Femur (tissue), 1 donor: Measurements from ENCODE around the gene ARSK.
"Not testable (repeated sequence)": the region's sequence is repeated elsewhere in the genome, so short reads cannot be mapped to it uniquely, and the experiment has no call there.

Experiments
- DNase-seq: peaks from one replicate; pipeline ENCODE4 v3.0.0-alpha.2; 2017

Gene ARSK

DNA sequence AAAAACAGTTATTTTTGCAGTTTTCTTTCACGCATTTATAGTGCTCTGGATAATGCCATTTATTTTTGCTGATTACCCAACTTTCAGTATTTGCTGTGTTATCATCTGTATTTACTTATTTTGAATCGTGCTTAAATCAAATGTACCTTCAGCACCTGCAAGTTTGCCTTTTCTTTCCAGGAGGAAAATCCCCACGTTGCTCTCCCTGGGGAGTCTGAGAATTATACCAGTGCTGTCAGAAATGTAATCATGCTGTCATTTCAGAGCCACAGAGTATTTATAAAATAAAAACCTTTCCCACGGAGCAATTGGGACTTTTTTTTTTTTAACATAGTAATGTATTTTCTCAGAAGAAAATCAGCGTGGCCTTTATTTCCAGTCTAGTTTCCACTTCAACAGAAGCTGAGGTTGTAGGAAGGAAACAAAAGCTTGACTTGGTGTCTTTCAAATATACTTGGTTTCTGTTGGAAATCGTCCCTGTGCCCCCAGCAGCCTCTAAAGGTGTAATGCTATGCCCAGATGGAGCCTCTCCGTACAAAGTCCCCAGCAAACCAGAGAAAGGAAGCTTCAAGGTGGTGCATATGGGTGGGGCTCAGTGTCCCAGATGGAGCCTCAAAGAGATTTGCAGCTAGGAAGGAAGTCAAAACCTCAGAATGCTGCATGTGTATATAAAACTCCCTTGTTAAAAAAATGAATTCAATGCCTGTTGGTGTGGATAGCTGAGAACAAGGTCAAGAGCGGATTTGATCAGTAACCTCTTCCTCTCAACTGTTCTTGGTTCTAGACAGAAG, 67.1 kb downstream of the ARSK start:
- DNase-seq = no peak

DNA sequence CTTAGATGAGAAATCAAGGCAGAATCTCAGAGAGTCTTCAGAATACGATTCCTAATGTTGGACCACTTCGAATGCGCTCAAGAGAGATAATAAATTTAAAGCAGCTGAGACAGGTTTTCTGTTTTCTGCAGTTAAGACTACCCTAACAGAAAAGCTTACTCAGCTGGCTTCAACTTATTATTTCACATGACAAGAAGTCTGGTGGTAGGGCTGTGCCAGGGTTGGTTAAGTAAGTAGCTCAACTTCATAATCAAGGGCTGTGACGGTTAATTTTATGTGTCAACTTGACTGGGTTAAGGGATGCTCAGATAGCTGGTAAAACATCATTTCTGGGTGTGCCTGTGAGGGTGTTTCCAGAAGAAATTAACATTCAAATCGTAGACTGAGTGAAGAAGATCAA, 68.8 kb downstream of the ARSK start:
- DNase-seq = no peak

DNA sequence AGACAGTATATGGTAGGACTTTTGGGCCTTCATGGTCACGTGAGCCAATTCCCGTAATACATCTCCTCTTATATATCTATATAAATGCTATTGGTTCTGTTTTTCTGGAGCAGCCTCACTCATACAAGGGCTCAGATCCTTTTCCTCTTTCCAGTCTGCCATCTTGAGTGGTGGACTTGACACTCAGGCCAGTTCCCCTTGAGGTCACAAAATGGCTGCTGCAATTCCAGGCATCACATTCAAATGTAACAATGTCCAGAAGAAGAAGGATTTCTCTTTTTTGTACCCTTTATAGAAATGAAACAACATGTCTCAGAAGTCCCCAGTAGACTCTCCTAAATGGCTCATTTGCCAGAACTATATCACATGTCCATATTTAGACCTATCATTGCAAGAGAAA, 69.5 kb downstream of the ARSK start:
- no peak for DNase-seq

DNA sequence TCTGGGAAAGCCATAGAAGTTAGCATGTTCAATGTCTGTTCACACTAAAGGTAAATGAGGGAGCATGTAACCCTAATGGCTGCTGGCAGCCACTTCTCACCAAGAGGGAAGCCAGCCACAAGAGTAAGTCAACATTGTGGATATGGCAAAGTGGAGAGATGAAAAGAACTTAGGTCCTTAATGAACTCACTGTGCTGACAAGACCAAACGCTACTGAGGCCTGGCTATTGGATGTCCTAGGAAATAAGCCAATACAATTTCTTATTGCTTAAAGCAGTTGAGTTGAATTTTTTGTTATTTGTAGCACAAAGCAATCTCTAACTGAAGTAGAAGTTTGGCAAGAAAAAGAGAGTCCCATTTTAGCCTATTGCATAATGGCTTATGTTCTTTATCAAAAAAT, 71.8 kb downstream of the ARSK start:
- no peak for DNase-seq

DNA sequence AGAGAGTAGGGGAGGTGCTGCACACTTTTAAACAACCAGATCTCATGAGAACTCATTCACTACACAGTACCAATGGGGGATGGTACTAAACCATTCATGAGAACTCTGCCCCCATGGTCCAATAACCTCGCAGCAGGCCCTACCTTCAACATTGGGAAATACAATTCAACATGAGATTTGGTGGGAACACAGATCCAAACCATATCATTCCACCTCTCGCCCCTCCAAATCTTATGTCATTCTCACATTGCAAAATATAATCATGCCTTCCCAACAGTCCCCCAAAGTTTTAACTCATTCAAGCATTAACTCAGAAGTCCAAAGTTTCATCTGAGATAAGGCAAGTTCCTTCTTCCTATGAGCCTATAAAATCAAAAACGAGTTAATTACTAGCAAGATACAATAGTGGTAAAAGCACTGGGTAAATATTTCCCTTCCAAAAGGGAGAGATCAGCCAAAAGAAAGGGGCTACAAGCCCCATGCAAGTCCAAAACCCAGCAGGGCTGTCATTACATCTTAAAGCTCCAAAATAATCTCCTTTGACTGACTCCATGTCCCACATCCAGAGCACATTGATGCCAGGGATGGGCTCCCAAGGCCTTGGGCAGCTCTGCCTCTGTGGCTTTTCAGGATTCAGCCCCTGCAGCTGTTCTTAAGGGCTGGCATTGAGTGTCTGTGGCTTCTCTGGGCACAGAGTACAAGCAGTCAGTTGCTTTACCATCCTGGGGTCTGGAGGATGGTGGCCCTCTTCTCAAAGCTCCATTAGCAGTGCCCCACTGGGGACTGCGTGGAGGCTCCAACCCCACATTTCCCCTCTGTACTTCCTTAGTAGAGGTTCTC, 73.3 kb downstream of the ARSK start:
- no peak for DNase-seq

DNA sequence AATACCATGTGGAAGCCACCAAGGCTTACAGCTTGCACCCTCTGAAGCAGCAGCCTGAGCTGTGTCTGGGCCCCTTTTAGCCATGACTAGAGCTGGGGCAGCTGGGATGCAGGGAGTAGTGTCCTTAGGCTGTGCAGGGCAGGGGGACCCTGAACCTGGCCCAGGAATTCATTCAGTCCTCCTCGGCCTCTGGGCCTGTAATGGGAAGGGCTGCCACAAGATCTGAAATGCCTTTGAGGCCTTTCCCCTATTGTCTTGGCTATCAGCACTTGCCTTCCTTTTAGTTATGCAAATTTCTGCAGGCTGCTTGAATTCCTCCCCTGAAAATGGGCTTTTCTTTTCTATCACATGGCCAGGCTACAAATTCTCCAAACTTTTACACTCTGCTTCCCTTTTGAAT, 74.0 kb downstream of the ARSK start:
- no peak for DNase-seq

DNA sequence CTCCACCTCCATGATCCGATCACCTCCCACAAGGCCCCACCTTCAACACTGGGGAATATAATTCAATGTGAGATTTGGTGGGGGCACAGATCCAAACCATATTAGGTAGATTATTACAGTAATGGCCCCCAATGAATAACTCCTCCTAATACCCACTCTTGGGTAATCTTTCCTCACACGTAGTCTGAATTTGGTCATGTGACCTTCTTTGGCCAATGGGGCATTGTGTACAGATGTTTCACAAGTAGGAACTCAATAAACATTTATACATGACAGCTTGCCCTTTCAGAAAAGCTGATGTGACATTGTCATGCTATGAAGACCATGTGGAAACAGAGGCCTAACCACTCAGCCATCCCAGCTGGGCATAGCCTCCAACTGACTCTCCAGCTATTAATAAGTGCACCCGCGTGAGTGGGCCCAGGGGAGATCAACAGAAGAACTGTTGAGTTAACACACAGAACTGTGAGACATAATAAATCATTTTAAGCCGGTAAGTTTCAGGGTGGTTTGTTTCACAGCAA, 75.6 kb downstream of the ARSK start:
- no peak for DNase-seq

DNA sequence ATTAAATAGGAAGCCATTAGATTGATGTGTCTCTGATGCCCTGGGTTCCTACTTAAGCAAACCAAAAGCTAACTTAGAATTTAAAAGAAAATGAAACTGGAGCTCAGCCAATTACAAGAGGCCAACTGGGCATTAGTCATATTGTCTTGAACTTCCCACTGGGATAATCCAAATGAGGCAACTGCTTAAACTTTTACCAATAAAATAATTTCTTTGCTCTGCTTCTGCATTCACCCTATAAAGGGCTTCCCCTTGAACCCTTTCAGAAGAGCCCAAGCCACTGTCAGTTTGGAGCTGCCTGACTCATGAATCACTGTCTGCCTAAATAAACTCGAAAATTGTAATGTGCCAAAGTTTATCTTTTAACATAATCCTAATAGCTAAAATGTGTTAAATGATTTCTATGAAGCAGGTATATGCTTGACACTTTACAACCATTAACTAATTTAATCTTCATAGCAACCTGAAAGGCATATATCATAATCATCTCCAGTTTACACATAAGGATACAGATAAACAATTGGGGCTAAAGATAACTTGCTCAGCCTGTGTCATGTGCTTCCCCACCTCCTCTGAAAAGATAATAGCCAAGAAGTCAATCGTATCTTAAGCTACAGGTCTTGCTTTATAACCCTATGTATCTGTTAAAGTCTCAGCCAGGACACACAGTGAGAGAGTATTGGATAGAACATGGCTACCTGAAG, 76.5 kb downstream of the ARSK start:
- DNase-seq = no peak

DNA sequence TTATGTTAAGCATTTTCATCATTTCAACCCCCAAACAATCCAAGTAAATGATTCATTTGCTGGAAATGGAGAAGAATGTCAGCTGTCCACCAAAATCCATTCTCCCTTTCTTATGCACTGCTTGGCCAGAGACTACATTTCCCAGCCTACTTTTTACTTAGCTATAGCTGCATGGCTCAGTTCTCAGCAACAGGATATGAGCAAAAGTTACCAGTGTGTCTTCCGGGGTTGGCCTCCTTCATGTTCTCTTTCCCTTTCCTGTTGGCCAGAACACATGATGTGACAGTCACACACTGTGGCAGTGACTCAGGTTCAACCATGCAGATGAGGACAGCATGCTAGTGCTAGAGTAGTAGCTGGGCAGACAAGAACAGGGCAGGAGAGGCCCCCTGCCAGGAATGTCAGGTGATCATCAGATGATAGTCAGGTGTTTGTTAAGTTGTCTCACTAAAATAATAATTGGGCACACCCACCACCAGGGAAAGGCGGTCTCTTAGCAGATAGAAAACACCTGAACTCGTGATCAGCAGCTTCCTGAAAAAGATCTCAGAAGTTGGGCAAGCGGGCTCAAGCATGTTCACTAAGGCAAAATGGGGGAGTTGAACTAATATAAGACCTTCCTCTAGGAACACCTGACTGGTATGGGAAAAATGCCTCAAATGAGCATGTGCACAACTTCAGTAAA, 77.2 kb downstream of the ARSK start:
- no peak for DNase-seq

DNA sequence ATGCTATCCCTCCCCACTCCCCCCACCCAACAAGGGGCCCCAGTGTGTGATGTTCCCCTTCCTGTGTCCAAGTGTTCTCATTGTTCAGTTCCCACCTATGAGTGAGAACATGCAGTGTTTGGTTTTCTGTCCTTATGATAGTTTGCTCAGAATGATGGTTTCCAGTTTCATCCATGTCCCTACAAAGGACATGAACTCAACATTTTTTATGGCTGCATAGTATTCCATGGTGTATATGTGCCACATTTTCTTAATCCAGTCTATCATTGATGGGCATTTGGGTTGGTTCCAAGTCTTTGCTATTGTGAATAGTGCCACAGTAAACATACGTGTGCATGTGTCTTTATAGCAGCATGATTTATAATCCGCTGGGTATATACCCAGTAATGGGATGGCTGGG, 78.0 kb downstream of the ARSK start:
- not testable (repeated sequence) for DNase-seq

DNA sequence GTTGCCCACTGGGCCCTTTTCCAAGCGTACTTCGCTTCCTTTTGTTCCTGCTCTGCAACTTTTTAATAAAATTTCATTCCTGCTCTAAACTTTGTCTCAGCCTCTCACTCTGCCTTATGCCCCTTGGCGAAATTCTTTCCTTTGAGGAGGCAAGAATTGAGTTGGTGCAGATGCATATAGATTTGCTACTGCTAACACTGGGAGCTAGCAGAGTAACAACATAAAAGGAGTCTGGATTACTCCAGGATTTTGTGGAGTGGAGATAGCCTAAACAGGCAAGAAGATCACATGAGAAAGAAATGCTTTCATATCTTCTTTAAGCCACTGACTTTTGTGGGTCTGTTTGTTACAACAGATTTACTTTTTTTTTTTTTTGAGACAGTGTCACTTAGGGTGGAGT, 78.8 kb downstream of the ARSK start:
- no peak for DNase-seq

DNA sequence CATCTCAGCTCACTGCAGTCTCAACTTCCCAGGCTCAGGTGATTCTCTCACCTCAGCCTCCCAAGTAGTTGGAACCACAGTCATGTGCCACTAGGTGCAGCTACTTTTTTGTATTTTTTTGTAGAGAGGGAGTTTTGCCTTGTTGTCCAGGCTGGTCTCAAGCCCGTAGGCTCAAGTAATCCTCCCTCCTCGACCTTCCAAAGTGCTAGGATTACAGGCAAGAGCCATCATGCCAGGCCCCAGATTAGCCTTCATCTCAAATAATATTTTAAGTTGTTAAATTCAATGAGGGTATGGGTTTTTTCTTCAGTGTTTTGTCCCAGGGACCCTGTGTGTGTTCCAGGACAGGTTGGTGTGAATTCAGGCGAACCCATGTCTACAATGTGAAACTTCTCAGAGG, 79.2 kb downstream of the ARSK start:
- no peak for DNase-seq

DNA sequence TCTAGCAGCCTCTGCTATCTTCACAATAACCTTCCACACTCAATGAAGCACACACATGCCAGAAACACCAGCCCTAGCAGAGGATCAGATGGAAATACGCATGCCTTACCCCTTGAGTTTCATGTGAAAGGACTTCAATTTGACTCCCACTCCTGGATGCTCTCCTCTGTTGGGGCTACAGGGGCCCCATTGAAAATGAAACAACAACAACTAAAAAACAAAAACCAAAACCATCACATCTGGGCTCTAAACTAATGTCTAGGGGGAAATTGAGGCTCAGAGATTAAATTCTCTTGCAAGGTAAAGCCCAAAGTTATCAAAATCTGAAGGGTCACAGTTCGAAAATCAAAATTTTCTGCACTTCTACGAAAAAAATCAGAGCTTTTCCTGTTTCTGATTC, 83.7 kb downstream of the ARSK start:
- DNase-seq = no peak

DNA sequence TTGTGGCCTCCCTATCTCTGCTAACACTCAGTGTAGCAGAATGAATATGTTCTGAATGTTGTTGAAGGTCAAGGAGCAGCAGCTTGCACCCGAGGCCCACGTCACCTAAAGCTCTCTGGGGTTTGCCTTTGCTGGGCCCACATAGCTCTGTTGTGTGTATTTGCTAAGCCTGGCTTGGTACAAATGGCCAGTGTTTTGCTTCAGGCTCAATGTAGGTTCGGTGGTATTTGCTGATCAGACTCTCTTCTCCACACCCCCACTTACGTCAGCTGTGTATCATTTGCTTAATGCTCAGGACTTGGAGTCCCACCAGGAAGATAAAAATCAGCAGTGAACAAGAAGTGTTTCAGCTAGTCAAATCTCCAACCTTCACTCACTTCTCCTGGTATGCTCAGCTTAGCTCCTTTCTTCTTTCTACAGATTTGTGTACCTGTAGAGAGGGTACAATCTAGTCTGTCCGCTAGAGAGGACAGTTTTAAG, 86.9 kb downstream of the ARSK start:
- no peak for DNase-seq

DNA sequence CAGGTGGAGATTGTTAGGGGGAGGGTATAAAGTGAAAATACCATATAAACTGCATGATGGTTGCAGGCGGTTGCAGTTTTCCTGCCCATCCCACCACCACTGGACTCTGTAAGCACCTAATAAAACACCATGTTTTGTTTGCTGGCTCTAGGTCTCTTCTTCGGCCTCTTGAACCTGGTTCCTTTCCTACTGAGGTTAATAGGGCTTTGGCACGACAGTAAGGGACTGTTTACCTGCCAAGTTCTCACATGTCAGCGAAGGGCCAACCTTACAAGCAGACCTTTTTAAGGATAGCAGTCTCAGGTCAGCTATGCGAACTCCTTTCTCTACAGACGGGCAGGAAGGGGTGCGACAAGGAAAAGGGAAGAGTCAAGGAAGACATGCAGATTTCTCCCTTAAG, 88.3 kb downstream of the ARSK start:
- no peak for DNase-seq

DNA sequence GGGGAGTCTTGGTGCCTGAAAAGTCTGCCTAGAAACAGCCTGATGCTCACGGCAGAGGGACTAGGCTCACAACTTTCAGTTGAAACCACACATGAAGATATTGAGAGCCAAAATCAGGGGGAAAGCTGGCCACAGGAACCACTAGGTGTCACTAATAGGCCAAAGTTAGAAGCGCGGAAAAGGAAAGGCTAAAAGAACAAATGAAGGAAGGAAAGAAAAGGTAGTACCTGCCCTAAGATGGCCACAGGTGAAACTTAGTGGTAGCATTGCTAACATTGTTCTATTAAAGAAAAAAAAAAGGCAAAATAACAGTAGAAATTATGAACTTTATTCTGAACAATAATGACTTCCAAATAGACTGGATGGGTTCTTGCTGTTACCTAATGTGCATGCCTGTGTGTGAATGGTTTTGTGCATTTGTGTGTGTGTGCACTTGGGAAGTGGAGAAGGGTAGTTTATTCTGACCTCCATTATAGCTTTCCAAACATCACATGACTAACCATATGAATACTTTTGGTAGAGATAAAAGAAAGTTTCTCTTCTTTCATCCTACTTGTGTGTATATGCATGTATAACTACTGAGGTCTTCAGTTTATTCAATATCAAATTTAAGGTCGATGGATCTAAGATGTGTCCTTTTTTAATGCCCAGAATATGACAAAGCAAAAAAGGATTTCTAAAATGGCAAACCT, 89.6 kb downstream of the ARSK start:
- peak; percentile 56 for DNase-seq

DNA sequence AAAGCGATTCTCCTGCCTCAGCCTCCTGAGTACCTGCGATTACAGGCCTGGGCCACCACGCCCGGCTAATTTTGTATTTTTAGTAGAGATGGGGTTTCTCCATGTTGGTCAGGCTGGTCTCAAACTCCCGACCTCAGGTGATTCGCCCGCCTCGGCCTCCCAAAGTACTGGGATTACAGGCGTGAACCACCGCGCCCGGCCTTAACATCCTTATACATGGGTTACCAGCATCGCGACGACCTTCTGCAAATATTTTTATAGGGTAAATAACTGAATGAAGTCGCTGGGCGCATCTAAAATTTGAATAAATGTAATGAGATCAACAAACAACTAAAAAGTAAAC, 91.3 kb downstream of the ARSK start:
- DNase-seq = not testable (repeated sequence)

DNA sequence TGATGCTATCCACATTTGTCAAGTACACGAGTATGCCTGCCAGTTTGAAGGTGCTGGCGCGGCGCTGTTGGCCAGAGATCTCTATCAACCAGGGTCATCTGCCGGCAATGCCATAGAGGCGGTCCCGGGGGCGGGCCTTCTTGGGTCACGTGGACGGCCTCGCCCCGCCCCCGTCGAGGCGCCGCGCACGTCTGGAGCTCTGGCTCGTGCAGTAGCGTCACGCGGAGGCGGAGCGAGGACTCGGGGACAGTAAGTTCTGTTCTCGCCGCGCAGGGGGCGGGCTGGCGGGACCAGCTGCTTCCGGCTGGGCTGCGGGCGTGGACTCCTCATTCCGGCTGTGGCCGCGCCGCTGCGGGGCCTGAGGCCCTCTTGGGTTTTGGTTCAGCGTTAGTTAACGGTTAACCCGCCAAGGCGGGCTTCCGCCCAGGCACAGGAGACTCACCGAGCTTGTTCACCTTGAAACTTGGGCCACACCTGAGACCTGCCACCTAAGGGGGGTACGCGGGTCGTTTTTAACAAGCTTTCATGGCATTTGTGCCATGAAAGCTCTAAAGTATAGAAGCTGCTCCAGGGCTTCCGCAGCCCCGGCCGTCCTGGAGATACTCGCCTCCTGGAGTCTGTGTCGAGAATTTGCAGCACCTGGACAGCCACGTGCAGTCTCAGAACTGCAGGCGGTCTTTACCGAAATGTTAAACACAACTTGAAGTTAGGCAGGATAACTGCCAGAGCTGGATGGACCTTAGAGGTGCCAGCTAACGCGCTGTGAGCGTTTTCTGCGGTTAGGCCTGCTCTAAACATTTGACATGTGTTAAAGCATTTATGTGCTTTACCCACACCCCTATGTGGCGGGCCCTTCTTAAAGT, 91.9 kb downstream of the ARSK start, which contains the start of gene RFESD:
Gene RFESD, plus strand, starts transcription at position 209 of the 863 bp plus-strand sequence. CDS start 5,495 bp downstream, outside the sequence.
- peak; percentile 98 for DNase-seq

DNA sequence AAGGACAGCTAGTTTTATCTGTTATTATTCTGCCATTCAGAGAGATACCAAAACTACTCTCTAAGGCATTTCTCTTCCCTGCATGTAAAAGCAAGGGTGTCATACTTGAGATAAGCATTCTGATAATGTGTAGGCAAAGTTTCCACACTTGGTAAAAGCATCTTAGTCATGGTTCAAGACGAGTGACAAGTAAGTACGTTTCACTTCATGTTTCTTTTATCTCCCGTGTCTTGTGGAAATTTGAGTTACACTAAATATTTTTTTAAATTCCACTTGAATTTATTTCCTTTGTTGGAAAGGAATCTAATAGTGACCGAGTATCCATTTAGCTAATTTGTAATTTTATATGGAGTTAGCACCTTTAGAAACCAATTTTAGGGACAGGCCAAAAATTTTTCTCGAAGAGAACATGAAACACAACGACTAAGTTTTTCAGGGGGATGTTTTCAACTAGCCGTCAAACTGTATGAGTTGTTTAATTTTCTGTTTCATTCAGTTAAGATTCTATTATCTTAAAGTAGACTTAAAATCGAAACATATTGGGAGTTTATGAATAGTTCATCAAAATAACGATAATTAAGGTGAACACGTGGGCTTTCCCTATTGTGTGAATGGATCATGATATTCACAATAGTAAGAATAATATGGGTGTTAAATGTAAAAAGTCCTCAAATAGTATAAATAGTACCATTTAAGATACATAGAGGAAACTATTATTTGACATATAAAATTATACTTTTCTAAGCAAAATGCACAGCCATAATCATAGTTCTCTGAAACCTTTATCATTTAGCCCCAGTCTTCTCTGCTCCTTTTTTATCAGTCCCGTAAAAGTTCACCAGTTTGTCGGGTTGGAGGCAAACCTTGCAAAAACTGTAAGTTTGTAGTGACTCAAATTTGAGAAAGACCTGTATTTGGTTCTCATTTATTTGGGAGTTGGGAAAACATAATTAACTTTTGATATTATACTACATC, 93.3 kb downstream of the ARSK start:
- no peak for DNase-seq

DNA sequence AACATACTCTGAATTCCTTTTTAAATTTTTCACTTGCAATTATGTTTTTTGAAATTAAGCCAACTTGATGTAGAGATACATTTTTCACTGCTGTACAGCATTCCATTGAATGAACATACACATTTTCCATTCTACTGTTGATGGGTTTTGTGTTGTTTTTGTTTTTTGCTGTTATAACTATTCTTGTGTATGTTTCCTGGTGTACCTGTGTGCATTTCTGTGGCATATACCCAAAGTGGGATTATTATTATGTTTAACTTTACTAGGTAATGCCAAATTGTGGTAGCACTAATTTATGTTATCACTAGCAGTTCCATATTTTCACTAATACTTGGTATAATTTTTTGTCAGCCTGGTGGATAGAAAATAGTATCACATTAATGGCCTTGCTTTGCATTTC, 94.4 kb downstream of the ARSK start:
- DNase-seq = no peak
